ENCODE results near the gene TTC39A.
"Not testable (repeated sequence)": the region's sequence is repeated elsewhere in the genome, so short reads cannot be mapped to it uniquely, and the experiment has no call there.

Gene TTC39A

DNA sequence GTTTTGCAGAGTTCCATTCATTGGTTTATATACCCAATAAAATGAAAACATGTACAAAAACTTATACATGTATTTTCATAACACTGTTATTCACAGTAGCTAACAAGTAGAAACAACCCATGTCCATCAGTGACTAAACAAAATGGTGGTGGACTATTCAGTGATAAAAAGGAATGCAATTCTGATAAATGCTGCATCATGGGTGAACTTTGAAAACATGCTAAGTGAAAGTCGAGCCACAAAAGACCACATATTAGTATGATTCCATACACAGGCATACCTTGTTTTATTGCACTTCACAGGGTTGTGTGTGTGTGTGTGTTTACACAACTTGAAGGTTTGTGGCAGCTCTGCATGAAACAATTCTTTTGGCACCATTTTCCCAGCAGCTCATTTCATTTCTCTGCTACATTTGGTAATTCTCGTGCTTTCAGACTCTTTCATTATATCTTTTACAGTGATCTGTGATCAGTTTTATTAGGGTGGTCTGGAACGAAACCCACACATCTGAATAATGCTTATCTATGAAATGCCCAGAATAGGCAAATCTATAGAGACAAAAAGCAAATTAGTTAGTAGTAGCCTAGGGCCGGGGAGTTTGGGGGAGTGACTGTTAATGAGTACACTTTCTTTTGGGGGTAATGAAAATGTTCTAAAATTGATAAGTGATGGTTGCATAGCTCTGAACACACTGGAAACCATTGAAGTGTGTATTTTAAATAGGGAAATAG is 67.0 kb downstream of the TTC39A start:
- DNase-seq = no peak

DNA sequence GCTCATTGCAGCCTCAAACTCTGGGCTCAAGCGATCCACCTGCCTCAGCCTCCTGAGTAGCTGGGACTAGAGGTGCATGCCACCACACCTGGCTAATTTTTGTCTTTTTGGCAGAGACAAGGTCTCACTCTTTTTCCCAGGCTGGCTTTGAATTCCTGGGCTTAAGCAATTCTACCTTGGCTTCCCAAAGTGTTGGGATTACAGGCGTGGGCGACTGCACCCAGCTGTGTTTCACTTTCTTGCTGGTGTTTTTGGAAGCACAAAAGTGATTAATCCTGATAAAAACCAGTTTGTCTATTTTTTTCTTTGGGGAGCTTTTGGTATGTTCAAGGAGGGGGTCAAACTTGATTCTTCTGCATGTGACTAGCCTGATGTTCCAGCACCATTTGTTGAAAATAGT is 75.0 kb downstream of the TTC39A start:
- DNase-seq = no peak

DNA sequence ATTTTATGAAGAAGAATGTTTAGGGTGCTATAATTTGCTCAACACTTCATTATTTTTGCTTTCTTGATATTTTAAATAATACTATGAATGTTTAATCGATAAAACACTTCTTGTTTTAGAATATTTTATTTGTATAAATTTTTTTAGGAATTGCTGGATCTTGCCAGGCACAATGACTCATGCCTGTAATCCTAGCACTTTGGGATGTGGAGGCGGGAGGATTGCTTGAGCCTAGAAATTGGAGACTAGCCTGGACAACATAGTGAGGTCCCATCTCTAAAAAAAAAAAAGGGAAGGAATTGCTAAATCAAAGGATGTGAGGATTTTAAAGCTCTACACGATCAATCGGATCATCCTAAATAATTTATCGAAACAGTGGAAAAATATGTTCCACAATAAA is 76.7 kb downstream of the TTC39A start:
- no peak for DNase-seq

DNA sequence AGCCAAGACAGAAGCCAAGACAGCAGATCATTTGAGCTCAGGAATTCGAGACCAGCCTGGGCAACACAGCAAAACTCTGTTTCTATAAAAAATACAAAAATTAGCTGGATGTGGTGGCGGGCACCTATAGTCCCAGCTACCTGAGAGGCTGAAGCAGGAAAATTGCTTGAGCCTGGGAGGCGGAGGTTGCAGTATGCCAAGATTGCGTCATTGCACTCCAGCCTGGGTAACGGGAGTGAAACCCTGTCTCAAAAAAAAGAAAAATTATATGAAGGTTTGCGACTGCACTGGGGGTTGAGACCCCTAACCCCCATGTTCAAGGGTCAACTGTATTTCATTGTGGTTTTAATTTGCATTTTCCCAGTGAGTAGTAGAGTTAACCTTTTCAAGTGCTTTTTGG is 78.0 kb downstream of the TTC39A start:
- DNase-seq = no peak

DNA sequence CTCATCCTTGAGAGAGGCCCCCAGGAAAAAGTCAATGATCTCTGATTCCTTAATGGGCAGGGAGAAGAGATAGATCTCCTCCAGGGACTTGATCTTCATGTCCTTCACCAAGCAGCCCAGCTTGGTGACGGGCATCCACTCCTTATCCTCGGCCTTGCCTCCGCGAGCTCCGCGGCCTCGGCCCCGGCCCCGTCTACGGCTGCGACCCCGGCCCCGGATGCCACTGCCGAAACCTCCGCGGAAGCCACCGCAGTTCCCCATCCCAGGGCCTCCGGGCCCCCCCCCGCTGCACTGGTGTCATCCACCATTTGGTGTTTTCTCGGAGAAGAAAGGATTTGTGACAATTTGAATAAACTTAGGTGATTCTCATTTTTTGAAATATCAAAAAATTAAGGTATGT is 79.2 kb downstream of the TTC39A start:
- DNase-seq = not testable (repeated sequence)

DNA sequence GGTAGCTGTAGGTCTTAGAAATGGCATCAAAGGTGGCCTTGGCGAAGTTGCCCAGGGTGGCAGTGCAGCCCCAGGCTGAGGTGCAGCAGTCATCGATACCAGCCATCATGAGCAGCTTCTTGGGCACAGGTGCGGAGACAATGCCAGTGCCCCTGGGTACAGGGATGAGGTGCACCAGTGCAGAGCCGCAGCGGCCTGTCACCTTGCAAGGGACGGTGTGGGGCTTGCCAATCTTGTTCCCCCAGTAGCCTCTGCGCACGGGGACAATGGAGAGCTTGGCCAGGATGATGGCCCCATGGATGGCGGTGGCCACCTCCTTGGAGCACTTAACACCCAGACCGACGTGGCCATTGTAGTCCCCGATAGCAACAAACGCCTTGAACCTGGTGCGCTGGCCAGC is 79.6 kb downstream of the TTC39A start:
- DNase-seq = not testable (repeated sequence)

DNA sequence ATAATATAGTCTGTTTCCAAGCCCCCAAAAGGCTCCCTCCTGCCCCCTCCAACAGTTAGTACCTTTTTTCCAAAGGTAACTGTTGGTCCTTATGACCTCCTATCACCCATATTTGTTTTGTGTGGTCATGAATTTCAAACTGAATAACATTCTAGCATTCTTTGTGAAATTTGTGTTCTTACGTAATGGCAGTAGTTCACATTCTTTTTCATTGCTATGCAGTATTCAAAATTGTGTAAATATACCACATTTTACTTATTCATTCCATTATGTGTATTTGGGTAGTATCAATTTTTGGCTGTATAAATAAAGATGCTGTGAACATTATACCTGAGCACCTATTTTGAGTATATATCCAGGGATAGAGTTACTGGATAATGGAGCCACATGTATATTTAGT is 80.9 kb downstream of the TTC39A start:
- no peak for DNase-seq

DNA sequence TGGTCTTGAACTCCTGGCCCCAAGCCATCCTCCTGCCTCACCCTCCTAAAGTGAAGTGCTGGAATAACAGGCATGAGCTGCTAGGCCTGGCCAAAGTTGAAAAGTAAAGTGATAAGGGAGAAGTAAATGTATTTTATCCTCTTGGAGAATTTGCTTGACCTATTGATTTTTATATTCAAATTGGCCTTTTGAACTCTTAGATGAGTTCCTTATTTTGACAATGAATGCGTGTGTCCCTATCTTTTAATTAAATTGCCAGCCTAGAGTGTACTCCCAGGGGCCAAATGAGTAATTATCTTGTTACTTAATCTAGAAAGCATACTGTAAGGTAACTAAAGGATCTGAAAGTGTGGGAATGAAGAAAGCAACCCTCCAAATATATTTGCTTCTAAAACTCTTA is 82.9 kb downstream of the TTC39A start:
- DNase-seq = no peak

DNA sequence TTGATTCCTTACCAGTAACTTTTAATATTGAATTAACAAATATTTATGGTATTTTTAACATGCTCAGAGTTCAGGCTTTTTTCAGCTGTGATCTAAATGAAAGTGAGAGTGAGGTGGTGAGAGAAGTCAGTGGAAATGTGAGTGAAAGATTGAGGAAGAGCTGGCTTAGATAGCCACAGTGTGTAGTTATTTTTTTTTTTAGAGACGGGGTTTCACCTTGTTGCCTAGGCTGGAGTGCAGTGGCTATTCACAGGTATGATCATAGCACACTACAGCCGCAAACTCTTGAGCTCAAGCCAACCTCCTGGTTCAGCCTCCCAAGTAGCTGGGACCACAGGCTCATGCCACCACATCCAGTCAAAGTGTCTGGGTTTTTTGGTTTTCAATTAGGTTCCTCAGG is 83.3 kb downstream of the TTC39A start:
- DNase-seq = no peak

DNA sequence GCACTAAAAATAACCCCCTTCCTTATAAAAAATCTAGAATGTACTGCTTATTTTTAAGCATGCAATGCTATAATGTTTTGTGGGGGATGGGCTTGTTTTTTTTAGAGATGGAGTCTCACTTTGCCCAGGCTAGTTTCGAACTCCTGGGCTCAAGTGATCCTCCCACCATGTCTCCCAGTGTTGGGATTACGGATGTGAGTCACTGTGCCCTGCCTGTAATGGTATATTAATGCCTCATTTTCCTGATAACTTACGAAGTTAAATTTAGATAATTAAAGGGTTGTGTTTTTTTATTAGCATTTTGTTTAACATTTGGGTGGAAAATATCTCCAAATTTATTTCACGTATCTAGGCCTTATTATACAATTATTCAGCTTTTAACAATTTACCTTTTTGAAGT is 87.8 kb downstream of the TTC39A start:
- no peak for DNase-seq

DNA sequence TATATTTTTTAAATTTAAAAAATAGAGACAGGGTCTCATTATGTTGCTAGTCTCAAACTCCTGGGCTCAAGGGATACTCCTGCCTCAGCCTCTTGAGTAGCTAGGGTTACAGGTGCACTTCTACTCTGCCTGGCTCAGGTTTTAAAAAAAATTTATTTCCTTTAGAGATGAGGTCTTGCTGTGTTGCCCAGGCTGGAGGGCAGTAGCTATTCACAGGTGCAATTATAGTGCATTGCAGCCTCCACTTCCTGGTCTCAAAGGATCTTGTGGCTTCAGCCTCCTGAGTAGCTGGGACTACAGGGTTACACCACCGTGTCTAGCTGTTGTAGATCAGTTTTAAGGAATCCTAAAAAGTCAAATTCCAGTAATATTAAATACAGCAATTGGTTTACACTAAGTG is 89.2 kb downstream of the TTC39A start:
- no peak for DNase-seq

DNA sequence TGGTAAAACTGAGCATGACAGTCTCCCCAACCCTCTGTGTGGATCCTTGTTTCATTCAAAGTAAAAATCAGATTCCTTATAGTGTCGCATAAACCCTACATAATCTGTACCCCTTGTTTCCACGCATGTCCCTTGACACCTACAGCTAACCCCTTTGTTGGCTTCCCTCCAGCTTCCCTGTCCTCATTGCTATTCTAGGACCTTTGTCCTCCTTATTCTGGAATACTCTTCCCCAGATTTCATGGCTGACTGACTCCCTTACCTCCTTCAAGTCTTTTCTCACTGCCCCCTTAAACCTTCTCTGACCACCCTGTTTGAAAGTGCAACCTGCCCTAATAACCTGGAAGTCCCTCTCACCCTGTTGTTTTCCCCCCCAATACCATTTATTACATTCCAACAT is 90.3 kb downstream of the TTC39A start:
- no peak for DNase-seq

DNA sequence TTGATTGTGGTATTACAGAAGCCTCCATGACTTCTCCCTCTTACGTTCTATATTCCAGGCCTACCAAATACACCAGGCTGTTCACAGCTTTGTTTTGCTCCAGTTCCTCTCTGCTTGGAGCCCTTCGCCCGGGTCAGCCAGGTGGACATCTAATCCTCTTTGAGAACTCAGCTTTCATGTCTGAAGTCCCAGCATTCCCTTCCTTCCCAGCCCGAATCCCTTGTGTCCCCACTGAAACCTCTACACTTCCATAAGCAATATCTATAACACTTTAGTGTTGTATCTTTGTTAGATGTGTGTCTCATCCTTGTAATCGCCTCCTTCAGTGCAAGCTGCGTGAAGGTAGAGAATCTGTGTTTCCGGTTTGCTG is 92.3 kb downstream of the TTC39A start:
- no peak for DNase-seq

DNA sequence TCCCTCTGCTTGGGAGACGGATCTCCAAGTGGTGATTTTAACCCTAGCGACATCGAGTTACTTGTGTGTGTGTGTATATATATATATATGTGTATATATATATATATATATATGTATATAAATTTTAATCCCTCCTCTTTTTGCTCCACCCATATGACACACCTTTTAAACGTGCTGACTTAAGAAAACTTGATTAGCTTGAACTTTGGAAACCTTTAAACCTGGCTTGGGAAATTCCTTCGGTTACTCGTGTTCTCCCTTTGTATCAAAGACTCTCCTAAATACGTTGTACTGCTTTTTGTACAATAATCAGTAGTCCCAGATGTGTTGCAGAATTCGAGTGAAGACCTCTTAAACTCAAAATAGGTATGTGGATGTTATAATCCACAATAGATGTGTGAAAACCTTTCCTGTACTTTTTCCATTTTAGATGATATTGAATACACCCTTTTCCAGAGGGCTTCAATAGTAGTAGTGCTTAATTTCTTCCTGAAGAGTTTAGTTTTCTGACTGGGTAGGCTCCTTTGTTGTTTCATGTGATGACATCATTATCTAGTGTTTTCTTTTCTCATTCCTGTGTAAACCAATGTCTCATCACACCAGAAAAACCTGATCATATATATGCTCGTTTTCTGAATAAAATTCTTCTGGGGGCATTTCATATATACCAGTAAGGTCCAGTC is 92.9 kb downstream of the TTC39A start:
- DNase-seq = no peak
